Measurements from ENCODE around the gene ASCL3.

GRCh38 chr11:8925711-8926110, 17.1 kb downstream of the ASCL3 start:
- no peak for TF ChIP-seq CTCF (IDR thresholded peaks at IDR 0.05; ENCODE audit: low read depth, low read length, poor library complexity, severe bottlenecking)
- no peak for TF ChIP-seq EZH2phosphoT487 (IDR thresholded peaks at IDR 0.05; ENCODE audit: borderline replicate concordance, low read length)
